Right ventricle myocardium superior (tissue), 1 donor: ENCODE measurements around the gene SIRPA. TPM values are rescaled to one million over a fixed set of nuclear protein-coding genes. Genes with fewer than 3 reads are reported as not detected.

ENCODE experiments used
- ATAC-seq: fragments of 200-7000 bp; cut with Tn5 transposase; one replicate; pipeline ENCODE4 v1.9.1; 2020; ENCODE audit warnings: mild to moderate bottlenecking; ENCODE audit not compliant: poor library complexity
- DNase-seq: peaks from one replicate; pipeline ENCODE4 v3.0.0-alpha.2; 2020
- intact Hi-C: fragments of 100-400 bp; cut with DNase I; formaldehyde crosslinking; loops from one replicate; pipeline ENCODE4 v1.11.2; 2022
- total RNA-seq: library from RNA; stranded (reverse); fragmentation: NEBNext Ultra II Directional; extraction: Animal tissue kit (Norgen Biotek cat#: 25700); gene quantifications from one replicate; pipeline ENCODE4 v1.2.1, GENCODE V29; 2021
- donor health status: DM: no; HTN: yes; CAD: no; lungs with severe emphysema.

Gene SIRPA
- total RNA-seq, 1 donor from 2014 or later = 19.5 TPM

DNA sequence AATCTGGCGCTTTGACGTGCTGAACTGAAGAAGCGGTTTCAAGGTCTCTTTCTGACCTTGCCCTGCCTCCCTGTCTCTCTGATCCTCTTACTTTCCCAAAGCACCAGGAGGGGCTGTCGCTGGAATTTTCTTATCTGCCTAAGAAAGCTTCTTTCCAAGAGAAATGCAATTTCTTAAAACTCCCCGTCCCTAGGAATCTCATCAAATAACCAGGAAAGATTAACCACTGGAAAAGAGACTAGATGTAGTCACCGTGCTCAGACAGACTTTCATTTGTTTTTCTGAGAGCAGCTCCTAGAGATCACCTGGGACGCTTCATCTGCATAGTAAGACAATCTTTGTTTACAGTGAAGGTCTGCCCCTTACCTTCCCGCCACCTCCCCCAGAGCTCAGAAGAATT lies 60.0 kb downstream of the SIRPA start:
- no peak for ATAC-seq
- no peak for DNase-seq
- intact Hi-C loops = no loop called here

DNA sequence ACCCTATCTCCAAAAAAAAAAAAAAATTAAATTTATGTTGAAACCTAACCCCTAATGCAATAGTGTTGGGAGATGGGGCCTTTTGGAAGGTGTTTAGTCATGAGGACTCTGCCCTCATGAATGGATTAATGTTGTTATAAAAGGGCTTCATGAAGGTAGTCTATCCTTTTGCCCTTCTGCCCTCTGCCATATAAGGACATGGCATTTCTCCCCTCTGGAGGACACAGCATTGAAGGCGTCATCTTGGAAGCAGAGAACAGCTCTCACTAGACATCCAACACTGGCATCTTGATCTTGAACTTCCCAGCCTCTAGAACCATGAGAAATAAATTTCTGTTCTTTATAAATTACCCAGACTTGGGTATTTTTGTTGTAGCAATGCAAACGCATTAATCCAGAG lies 63.2 kb downstream of the SIRPA start:
- intact Hi-C loops = no loop called here
- ATAC-seq (no peak), DNase-seq (no peak)

DNA sequence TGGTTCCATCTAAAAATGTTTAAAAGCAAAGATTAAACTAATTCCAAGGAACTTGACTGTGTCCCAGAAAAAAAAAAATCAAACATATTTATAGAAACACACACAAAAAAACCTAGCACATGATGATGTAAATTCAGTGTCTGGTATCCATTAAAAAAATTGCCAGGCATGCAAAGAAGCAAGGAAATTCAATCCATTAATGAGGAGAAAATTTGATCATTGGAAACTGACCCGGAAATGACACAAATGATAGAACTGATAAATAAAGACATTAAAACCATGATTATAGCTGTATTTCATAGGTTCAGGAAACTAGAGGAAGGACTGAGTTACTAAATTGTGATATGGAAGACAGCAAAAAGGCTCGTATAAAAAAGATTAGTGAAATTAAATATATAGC lies 63.9 kb downstream of the SIRPA start:
- DNase-seq = no peak
- intact Hi-C loops = no loop called here
- ATAC-seq = no peak

DNA sequence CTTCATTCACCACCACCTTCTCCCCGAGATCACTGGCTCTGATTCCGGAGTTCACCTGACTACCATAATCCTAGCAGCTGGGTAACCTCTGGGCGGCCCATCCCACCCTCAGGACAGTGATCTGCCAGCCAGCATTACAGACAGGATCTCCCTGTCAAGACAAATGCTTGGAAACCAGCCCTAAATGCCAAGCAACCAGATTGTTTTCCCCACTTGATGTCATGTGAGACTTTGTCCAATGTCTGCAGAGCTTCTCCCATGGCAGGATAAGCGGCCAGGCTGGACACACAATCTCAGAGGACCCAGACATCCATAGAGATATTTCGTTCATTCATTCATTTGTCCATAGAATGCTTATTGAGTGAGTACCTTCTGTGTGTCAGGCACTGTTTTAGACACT lies 66.2 kb downstream of the SIRPA start:
- intact Hi-C loops = no loop called here
- no peak for ATAC-seq
- DNase-seq = no peak

DNA sequence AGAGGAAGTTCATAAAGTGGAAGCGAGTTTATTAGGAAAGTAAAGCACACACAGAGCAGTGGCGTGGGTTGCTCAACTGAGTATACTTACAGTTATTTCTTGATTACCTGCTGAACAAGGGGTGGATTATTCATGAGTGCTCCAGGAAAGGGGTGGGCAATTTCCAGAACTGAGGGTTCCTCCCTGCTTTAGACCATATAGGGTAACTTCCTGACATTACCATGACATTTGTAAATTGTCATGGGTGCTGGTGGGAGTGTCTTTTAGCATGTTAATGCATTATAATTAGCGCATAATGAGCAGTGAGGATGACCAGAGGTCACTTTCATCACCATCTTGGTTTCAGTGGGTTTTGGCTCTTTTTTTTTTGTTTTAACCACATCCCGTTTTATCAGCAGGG lies 68.9 kb downstream of the SIRPA start:
- ATAC-seq (no peak), DNase-seq (no peak)
- intact Hi-C loops = loop anchor here (2.0 kb wide), 1 partner anchor 209 kb away; no protein-coding TSS in a partner anchor

DNA sequence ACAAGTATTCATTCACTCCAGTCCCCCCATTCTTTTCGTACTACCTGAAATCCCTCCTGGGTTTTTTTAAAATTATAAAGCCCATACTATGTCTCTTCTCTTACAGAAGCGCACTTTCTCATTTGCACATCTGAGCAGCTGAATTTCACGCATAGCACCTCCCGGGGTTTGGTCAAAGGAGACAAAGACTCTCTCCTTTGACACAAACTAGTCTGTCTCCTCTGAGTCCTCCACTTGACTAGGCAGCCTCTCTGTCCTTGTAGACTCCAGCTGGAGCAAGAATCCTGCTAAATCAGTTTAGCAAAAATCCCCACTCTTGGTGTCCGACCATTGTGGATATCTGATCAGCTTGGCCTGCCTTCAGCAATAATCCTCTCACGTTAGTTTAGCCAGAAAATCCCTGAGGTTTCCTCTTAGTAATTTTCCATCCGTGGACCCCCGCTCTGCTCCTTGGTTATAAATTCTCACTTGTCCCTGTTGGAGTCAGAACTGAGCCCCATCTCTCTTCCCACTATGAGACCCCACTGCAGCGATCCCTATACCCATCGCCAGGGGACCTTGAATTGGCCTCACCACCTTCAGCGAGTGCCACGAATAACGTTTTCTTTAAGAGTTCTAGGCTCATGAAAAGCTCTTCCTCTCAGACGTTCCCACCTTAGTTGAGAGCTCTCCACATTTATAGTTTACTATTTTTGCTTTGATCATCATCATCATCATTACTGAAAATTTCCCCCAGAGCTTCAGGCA lies 69.6 kb downstream of the SIRPA start:
- intact Hi-C loops = loop anchor here (2.0 to 5.0 kb wide), 2 partner anchors 208 to 487 kb away; no protein-coding TSS in a partner anchor
- ATAC-seq = no peak
- no peak for DNase-seq

DNA sequence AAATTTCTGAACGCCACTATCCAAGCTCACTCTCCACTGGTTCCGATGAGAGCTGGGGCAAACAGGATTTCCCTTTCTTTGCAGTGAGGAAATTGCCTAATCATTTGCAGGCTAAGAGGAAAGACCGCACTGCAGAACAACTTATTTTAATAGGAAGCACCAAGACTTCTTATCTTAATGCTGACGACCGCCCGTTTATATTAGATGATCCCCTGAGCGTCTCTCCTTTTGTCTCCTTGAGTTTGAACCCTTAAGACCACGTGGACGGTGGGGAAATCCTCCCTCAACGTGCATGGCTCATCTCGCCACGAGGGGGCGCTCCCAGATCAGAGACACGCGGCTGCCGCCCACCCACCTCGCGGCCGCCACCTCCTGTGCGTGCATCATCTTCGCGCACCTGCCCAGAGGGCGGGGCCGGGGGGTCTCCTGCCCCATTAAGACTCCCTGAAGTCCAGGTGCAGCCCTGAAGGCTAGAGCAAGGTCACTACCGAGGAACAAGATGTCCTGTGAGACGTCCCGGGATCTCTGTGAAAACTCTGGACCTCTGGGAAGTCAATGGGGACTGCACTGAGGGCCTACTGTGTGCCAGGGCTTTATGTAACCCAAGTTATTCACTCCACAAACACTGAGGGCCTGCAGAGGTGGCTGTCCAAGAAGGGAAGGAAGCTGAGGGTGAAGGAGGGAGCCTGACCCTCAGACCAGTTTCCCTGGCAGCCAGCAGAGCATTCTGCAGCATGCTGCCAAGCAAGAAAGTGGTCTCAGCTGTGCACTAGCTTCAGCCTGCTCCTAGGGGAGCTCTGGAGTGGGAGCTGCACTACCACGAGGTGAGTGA lies 70.5 kb downstream of the SIRPA start:
- ATAC-seq (peak; percentile 91), DNase-seq (peak; percentile 87)
- intact Hi-C loops = loop anchor here (2.0 to 5.0 kb wide), 2 partner anchors 207 to 487 kb away; no protein-coding TSS in a partner anchor

DNA sequence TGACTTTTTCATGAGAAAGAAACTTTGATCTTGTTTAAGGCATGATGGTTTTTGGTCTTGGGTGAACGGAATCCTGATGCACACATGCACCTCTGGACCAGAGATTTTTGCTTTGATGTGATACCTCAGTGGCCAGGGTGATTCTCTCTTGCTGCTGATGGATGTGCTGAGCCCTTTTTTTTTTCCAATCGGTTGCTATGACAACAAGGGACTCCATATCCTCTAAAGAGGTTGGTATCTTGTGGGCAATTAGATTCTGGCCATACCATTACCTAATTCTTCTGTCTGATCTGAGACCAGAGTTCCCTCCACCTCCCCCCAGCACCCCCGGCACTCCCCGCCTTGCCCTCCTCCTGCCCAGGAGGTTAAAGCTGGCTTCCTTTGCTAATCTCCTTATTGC lies 73.8 kb downstream of the SIRPA start:
- intact Hi-C loops = loop anchor here (5.0 kb wide), 1 partner anchor 483 kb away; no protein-coding TSS in a partner anchor
- no peak for ATAC-seq
- no peak for DNase-seq

DNA sequence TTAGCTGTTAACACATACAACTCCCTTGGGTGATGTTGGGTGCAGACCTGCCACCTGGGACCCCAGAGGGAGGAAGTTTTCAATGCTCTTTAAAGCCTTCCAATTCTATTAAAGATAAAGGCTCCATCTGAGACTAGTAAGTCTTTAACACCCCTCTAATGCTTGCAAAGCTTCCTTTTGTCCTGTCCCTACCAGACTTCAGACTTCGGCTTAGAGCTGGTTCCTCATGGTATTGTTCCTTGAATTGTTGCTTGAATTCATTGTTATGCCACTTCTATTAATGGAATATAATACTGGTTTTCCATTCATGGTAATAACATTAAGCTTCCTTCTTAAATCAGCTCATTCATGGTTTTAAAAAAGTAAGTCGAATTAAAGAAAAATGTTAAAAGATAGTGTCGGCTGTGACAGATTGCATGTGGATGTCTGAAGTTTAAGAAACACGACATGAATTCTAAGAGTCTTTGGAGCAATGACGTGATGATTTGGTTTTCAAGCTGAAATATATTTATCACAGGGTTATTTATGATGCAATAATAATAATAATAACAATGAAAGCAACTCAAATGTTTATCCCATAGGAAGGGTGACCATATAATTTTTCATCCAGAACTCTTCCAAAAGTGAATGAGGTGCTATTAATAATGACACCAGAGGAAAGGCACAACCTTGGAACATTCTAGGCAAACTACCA lies 76.8 kb downstream of the SIRPA start:
- DNase-seq = no peak
- no peak for ATAC-seq
- intact Hi-C loops = no loop called here

DNA sequence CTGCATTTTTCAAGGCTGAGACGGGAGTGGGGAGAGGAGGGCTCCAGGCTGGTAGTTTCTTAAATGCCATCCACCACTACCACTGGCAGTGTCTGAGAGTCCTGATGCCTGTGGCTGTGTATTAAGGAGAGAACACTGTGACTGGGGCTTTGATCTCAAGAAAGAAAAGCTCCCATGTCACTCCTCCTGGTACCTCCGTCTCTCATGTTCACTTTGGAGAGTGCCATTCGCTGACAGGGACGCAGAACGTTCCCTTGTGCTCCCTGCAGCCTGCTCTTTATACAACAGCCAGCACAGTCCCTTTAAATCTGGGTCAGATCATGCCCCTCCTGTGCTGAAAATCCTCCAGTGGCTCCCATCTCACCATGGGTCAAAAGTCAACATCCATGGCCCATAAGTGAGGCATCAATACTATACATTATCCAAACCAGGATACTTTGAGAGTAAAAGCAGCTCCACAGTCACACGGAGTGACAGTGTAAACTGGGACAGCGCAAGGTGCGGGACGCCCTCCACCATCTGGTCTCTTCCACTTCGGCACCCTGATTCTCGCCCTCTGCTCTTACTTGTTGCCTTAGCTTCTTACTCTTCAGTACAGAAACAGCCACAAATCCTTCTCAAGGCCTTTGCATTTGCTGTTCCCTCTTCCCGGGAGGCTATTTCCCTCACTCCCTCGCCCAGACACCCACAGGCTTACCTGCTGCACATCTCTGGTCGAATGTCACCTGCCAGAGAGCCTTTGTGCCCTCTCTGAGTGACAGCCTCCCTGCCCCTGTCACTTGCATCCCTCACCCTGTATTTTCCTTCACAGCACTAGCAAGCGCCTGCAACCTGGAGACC lies 78.6 kb downstream of the SIRPA start:
- ATAC-seq = no peak

DNA sequence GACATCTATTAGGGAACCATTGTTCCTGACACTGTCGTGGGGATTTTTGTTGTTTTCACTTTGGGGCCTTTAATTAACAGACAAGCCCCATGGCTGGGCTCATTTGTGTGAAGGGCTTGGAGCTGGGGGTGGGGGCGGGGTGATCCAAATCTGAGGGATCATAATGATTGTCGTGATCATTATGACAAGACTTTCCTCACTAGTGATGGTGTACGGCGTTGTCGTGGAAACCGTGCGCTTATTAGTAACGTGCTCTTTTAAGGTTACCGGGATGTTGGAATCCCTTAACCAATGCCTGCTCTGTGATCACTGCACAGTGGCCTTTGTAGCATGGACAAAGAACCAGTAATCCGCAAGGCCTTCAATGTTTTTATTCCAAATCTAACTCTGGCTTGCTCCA lies 80.1 kb downstream of the SIRPA start:
- no peak for DNase-seq
- intact Hi-C loops = no loop called here
- ATAC-seq = no peak

More for the DNA sequence above, 78.6 kb downstream of the SIRPA start:
- intact Hi-C loops = no loop called here
- no peak for DNase-seq

DNA sequence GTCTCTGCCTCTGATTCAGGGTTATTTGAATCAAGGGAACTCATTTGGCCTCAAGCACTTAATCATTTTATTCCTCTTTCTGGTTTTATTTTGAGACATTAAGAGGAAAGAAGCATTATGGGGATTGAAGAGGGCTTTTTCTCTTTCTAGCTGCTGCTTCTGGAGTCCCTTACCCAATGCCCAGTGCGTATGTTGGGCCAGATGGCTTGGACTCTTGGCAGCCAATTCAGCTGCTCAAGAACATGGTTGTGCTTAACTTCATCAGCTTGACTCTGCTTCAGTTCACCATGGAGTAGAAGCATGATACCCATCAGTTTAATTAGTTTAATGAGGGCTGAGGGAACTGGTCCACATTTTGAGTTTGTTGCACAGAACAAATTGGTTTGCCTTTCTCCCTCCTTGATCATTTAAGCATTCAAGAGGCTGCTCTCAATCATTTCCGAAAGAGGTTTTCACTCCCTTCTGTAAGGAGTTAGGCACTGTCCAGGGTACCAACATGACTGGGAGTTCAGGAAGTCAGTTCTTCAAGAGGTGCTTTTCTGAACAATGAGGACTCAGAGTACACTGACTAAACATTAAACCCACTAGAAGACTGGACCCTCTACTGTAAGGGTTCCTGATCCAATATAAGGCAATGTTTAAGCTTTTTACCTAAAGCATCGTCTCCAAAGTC lies 84.0 kb downstream of the SIRPA start:
- ATAC-seq (no peak), DNase-seq (no peak)
- intact Hi-C loops = no loop called here

DNA sequence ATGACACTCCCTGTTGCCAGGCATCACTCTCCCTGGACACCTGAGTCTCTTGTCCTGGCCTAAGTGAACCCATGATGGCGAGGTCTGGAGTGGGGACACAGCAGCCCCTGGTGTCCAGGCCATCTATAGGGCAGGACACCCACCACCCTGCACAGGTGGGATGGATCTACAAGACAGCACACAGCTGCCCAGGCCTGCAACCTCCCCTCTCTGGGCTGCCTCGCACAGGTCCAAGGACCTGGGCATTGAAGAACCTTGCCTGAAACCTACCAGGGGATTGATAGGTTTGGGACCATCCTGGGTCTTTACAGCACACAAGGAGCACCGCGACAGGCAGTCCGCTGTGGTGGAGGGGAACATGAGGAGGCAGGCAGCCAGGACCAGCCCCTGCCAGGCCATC lies 87.5 kb downstream of the SIRPA start:
- intact Hi-C loops = no loop called here
- no peak for ATAC-seq
- no peak for DNase-seq

DNA sequence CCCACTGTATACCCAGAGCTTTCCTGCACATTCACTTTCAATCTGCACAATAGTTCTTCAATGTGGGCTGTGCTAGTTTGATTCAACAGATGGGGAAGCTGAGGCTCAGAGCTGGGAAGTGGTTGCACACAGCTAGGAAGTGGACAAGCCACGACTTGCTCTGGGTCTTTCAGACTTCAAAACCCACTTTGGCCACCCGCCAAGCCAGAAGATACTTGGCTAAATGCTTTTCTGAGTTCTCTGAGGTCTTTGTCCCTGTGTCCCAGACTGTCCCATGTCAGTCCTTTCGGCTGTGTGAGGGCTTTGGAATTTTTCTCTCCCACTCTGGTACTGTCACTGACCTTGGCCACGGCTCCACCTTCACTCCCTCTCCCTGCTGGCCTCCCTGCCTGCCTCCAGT lies 88.1 kb downstream of the SIRPA start:
- no peak for ATAC-seq
- no peak for DNase-seq

DNA sequence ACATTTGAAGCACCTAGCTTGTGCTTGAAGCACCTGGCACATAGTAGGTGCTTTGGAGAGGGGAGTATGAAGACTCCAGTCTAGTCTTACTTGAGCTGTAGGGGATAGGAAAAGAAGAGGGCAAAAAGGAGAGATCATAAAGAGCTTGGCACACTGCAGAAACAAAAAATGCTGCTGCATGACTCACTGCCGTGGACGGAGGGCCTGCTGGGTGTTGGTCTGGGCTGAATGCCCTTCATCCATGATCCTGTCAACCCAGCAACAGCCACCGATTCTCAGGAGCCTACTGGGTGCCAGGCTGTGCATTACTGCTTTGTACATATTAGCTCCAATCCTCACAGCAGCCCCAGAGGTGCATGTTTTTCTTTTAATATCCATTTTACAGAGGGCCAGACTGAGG lies 92.6 kb downstream of the SIRPA start:
- intact Hi-C loops = no loop called here
- ATAC-seq = no peak
- no peak for DNase-seq

More for the DNA sequence above, 88.1 kb downstream of the SIRPA start:
- intact Hi-C loops = no loop called here
